A549 treated with AZD9567 at 1 μM for 4 hours (cell line): ENCODE data around the gene RIMS4. TPM values are rescaled to one million over a fixed set of nuclear protein-coding genes. Genes with fewer than 3 reads are reported as not detected.

Experiments
- total RNA-seq: library from RNA; stranded (reverse); fragments of 200-300 nt; extraction: Qiagen RNA extraction; gene quantifications from 5 replicates; pipeline ENCODE4 v1.2.3, GENCODE V29; 2022; ENCODE audit not compliant: insufficient read depth

RIMS4 gene
- total RNA-seq = 0.60 to 1.7 TPM (median 1.6 TPM) in 5 replicates

DNA sequence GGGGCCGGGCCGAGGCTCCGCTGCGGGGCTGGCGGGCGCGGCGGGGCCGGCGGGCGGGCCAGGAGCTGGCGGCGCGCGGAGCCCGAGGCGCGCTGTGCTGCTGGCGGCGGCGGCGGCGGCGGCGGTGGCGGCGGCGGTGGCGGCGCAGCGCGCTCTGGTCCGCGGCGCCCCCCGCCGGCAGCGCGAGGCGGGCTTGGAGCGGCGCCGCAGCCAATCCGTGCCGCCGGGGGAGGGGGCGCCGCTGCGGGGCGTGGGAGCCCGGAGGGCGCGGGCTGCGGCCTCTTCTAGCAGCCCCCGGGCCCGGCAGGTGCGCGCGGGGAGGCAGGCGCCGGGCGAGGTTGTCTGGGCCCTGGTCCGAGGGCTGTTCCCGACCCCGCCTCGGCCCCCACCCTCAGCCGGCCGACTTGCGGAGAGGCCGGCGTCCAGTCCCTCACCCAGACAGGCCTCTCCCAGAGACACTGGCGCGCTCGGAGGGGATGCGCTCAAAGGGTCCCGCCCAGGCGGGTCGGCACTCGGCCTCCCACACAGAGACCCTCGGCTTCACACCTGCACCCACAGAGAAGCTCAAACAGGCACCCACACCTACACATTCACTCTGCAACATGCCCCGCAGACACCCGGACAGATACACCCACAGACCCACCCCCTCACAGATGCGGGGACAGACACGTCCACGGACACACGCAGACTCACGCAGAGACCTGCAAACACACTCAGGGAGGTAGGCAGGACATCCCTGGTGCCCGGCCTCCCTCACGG is at the start of gene RIMS4:
Gene RIMS4 (minus strand): TSS at position 156 of the 759 bp plus-strand sequence. CDS start 275 bp downstream, outside the sequence.

DNA sequence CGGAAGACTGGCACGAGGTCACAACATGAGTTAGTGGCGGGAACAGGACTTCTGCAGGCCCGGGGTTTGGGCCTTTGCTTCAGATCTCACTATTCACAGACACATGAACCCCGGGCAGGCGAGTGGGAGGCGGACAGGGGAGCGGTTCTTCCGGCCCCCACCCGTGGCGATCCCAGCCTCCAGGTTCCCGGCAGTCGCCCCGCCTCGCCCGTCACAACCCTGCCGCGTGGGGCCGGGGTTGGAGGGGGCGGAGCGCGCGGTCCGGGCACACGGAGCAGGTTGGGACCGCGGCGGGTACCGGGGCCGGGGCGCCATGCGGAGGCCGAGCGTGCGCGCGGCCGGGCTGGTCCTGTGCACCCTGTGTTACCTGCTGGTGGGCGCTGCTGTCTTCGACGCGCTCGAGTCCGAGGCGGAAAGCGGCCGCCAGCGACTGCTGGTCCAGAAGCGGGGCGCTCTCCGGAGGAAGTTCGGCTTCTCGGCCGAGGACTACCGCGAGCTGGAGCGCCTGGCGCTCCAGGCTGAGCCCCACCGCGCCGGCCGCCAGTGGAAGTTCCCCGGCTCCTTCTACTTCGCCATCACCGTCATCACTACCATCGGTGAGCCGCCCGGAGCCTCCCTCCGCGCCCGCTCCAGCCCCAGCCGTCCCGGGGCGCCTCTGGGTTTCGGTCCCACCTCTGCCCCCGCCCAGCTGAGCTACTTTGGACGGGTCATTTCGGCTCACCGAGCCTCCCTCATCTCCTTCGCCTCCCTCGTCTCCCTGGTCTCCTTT is 64.6 kb downstream of the RIMS4 start, which contains the start of gene KCNK15:
Gene KCNK15 (plus strand): TSS at position 268 of the 769 bp plus-strand sequence. CDS start 46 bp downstream, at position 314.

DNA sequence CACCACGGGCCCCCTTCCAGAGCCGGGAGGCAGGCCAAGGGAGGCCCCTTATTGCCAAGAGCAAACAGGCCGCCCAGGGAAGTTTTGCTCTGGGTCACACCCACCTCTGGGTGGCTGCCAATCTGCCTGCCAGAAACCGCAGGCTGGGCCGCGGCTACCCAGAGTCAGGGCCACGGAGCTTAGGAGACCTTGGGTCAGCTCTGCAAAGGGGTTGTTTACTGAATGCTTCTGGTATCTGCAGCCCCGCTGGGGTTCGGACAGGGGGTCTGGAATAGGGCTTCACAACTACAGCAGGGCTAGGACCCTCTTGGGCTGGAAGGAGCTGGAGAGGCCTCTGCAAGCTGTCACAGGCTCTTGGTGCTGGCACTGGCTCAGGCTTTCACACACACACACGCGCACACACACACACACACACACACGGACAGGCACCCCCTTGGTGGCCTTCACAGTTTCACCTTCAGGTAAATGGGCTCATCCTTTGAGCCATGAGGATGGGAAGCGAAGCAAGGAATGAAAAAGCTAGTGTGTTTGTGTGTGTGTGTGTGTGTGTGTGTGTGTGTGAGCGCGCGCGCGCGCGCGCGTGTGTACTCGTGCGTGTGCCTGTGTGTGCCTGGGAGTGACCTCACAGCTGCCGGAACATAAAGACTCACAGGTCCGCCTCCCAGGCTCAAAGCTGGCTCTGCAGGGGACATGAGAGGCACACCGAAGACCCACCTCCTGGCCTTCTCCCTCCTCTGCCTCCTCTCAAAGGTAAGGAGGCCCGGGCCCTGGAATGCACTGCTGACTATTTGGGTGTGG is 95.4 kb downstream of the RIMS4 start, which contains the start of gene CCN5:
Gene CCN5 (plus strand): TSS at position 669 of the 798 bp plus-strand sequence. CDS start 22 bp downstream, at position 691.

Other genes starting within 250 kb of the RIMS4 start
- gene PKIG, start 228.0 kb downstream of the RIMS4 start, total RNA-seq = 32.4 to 38.8 TPM (median 35.9 TPM) in 5 replicates
- gene ADA, start 158.8 kb downstream of the RIMS4 start, total RNA-seq = 52.6 to 64.4 TPM (median 54.3 TPM) in 5 replicates
- 28.4 to 39.1 TPM (median 29.6 TPM) in 5 replicates for gene CCN5, start 95.2 kb downstream of the RIMS4 start, total RNA-seq
- 0.52 to 0.64 TPM (median 0.59 TPM) in 4 of 5 replicates, not detected in the other for gene KCNK15, start 64.7 kb downstream of the RIMS4 start, total RNA-seq
- gene YWHAB, start 75.2 kb upstream of the RIMS4 start, total RNA-seq = 184 to 225 TPM (median 188 TPM) in 5 replicates
- gene PABPC1L, start 99.5 kb upstream of the RIMS4 start, total RNA-seq = 8.9 to 20.7 TPM (median 19.7 TPM) in 5 replicates
- 39.4 to 46.1 TPM (median 40.5 TPM) in 5 replicates for gene TOMM34, start 149.9 kb upstream of the RIMS4 start, total RNA-seq
- 13.6 to 16.4 TPM (median 14.6 TPM) in 5 replicates for gene STK4, start 156.0 kb upstream of the RIMS4 start, total RNA-seq